HK-2 (cell line): ENCODE results near the gene ZNF865.
A peak's percentile ranks its signal among the peaks of the same experiment; 100 is the strongest.

Experiments used
- DNase-seq: peaks from one replicate; pipeline ENCODE4 v3.0.0-alpha.2; 2018; ENCODE audit not compliant: unreplicated experiment

ZNF865 gene

DNA sequence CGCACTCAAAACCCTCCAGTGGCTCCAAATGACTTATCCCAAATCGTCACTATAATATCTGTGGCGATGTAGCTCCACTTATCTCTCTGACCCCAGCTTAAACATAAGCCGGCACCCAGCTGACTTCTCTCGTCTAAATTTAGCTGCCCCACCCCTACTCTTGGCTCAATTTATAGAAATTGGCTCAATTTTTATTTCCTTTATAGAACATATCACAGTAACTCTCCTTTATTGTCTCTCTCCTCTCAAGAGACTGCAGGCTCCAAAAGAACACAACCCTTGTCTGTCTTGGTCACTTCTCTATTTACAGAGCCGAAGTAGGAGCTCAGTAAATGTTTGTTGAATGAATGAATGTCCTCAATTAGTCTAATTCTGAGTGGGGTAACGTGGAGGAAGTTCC lies 18.1 kb downstream of the ZNF865 start:
- DNase-seq, result no peak

DNA sequence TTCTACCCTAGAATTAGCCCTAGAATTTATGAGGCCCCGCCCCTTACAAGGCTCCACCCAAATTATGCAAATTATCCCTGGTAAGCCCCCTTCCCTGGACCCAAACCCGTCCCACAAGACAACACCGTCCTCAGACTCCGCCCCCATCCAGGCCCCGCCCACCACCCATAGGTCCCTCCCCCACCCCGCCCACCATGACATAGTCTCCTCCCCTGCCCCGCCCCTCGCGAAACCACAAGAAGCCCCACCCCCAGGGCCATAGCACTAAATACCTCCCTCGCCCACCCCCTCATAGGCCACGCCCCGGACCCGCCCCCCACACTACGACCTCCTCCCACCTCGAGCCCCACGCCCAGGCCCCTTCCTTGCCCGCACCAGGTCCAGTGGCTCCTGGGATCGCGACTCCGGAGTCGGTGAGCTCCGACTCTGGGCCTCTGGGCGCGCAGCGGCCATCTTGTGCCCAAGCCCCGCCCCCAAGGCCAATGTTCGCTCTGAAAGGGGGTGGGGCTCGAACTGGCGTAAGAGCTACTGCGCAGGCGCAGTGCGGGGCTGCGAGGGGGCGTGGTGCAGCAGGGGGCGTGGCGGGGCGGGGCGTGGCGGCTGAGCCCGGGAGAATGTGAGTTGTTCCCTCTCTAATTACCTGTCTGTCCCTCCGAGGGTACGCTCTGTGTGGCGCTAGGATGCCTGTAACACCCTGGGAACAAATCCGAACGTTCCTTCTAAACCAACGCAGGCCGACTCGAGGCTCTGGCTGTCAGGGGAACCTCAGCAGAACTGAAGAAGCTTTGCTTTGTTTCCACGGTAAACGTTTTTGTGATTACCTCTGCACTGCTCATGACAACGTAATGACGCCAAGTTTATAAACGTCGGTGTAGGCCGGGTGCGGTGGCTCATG lies 18.9 kb downstream of the ZNF865 start, which contains the start of gene ZNF784:
Gene ZNF784 (minus strand): TSS at position 458 of the 895 bp plus-strand sequence. CDS start 5 bp downstream, at position 453.
- DNase-seq, result peak; percentile 99

DNA sequence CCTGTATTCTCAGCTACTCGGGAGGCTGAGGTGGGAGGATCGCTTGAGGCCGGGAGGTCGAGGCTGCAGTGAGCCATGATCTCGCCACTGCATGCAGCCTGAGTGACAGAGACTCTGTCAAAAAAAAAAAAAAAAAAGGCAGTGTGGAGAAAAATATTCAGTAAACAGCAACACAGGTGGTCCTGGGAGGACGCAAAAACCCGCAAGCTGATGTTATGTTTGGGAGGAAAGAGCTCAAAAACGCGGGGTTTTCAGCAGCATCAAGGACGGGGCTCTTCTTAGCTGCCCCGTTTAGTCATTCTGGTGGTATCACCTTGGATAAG lies 19.5 kb downstream of the ZNF865 start:
- no peak for DNase-seq

- DNase-seq, result no peak
Observed at GRCh38 chr19:55626350-55626749, 20.9 kb downstream of the ZNF865 start.

GRCh38 chr19:55632463-55632834 lies 27.0 kb downstream of the ZNF865 start:
- DNase-seq, result peak; percentile 91

- no peak for DNase-seq
Observed at GRCh38 chr19:55633861-55634260, 28.4 kb downstream of the ZNF865 start.

GRCh38 chr19:55635334-55635717 lies 29.9 kb downstream of the ZNF865 start:
- DNase-seq, result no peak

DNA sequence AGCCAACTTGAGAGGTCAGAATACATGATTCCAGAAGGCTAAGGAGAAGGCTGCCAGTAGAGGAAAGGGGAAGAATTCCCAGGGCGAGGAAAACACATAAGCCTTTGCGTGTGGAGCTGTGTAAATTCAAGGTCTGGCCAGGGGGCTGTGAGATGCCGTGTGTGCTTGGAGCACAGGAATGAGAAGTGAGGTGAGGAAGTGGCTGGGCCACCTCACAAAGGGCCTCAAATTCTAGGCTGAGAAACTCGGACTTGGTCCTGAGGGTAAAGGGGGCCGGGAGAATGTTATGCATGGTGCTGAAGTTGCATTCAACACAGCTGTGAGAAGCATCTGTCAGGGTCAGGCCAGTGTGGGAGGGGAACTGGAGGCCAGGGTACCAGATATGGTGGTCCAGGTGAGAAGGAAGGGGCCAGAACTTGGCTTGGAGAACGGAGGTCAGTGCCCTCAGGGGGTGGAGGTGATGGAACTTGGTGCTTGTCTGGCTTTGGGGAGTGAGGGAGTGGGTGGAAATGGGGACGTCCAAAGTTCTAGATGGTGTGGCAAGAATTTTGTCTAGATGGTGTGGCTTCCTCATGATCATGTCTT lies 30.5 kb downstream of the ZNF865 start:
- no peak for DNase-seq

- DNase-seq, result no peak
Observed at GRCh38 chr19:55636723-55637122, 31.3 kb downstream of the ZNF865 start.

GRCh38 chr19:55637534-55637933 lies 32.1 kb downstream of the ZNF865 start:
- DNase-seq, result no peak

DNA sequence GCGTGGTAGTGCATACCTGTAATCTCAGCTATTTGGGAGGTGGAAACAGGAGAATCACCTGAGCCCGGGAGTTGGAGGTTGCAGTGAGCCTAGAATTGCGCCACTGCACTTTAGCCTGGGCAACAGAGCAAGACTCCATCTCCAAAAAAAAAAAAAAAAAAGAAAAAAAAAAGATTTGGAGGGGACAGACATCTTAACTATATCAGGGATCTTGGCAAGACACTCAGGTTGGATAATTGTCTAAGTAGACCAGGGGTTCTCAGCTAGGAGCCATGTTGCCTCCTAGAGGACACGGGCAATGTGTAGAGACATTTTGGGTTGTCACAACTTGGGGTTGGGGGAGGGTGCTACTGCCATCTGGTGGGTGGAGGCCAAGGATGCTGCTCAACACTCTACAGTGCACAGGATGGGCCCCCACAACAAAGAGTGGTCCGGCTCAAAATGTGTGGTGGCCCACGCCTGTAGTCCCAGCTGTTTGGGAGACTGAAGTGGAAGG lies 33.5 kb downstream of the ZNF865 start:
- peak; percentile 52 for DNase-seq

DNA sequence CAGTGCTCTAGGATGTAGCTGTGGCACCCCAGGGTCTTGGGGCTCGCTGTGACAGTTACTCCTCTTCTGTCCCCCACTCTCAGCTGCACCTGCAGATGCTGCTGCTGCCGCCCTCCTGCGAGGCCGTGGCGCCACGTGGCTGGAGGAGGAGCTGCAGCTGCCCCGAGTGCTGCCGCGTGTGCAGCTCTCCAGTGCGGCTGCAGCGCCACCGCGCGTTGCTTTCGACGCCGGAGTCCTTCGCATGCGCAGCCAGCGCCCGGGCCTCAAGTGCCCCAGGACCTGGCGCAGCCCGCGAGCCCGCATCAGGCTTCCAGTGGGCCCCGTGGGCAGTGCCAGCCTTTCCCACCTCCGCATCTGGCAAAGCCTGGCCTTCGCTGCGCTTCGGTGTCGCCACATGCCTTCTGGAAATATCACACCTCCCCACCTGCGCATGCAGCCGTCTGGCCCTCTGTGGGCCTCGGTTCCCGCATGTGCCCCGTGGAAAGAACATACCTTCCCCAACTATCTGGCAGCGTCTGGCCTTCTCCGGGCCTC lies 34.7 kb downstream of the ZNF865 start:
- DNase-seq, result peak; percentile 93

- DNase-seq, result peak; percentile 86
Observed at GRCh38 chr19:55640577-55641425, 35.4 kb downstream of the ZNF865 start, which contains the start of gene ZNF580. Gene ZNF580 (plus strand): TSS chr19:55641002. CDS start chr19:55642509, 1,507 bp downstream.

DNA sequence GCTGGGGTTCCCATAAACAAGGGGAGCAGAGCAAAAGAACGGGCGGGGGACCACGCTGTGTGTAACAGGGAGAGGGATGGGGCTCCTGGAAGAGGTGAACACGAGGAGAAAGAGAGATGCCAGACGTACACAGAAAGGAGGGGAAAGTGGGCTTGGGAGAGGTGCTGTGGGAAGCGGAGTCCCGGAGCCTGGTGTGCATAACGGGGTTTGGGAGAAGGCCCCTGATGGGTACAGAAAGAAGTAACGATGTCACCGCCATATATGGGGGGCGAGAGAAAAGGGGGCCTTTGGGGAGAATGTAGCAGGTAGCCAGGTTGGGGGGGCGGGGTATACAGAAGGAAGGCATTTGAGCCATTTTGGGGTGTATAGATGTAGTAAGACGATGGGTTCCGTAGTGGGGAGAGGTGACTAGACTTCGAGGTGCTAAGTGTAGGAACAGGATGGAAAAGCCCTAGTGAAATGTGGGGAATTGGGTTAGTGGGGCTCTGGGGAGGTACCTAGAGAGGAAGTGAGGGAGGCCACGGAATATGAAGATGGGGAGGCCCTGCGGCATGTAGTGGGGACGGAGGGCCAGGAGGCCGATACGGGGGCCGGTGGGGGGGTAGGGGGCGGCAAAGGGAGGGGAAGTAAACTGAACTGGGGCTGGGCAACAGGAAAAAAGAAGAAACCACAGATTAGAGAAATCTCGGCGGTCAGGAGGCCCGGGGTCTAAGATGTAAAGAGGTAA lies 36.1 kb downstream of the ZNF865 start:
- peak; percentile 35 for DNase-seq

GRCh38 chr19:55642153-55643002 lies 36.9 kb downstream of the ZNF865 start:
- DNase-seq, result peak; percentile 47

DNA sequence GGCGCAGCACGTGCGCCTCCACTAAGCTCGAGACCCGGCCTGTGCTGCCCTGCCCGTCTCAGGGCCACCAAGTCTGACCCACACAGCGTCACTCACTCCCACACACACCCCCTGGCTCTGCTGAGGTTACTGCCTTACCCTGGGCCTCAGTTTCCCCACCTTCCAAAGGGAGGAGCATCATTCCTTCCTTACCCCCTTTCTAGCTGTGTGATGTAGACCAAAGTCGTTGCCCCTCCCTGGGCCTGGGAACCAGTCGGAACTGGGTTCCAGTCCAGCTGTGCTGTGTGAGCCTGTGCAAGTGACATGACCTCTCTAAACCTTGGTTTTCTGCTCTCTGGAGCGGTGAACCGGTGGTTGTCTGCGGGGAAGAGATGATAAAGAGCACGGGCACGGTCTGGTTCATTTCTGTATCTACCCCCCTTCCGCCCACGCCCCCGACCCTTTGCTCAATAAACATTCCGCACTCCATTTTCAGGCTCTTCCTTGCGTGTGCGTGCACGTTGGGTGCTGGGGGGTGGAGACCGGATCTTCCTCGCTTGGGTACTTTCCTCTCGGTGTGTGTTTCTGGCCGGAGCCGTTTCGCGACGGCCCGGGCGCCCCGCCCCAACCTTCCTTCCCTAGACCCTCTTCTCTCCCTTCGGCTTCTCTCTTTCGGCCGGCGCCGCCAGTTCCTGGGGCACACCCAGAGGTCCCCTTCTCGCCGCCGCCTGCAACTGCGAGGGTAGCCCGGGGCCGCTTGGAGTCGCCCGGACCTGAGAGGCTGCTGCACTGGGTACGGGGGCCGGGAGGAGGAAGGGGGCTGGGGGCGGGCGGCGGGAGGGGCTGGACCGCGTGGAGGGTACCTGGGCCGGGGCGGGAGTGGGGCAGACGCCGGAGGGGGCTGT lies 37.8 kb downstream of the ZNF865 start, which contains the start of gene ZNF581:
Gene ZNF581 (plus strand): TSS at position 647 of the 884 bp plus-strand sequence. CDS start 923 bp downstream, outside the sequence.
- peak; percentile 87 for DNase-seq

DNA sequence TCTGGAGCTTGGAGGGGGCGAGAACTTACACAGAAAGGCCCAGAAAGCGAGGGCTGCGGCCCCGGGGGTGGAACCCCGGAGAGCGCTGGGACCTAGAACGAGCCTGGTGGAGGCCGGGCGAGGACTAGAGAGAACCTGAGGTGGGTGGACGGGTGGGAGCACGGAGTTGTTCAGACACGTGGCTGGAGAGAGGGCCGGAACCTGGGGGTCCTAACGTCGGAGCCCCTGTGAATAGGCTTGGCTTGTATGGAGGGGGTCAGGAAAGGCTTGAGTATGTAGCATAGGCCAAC lies 38.4 kb downstream of the ZNF865 start:
- DNase-seq, result no peak

- no peak for DNase-seq
Observed at GRCh38 chr19:55644191-55644833, 38.9 kb downstream of the ZNF865 start.
